Activated CD4-positive, alpha-beta T cell treated with anti-CD3 and anti-CD28 coated beads, Interleukin-2, amount 50 U/mL, for 16 hours (primary cell): ENCODE results near the gene JCAD.

Experiments
- DNase-seq: peaks from one replicate; pipeline ENCODE4 v3.0.0-alpha.2; 2020

The JCAD gene

GRCh38 chr10:30059209-30060107 lies at the start of gene JCAD:
Gene JCAD, minus strand, starts transcription at chr10:30059586. Its CDS starts 11,774 bp downstream, at chr10:30047812.
- peak; percentile 25 for DNase-seq

GRCh38 chr10:30106987-30107386 lies 47.6 kb upstream of the JCAD start:
- DNase-seq = no peak

GRCh38 chr10:30103595-30104320 lies 44.4 kb upstream of the JCAD start:
- DNase-seq = no peak

GRCh38 chr10:30099706-30100105 lies 40.3 kb upstream of the JCAD start:
- DNase-seq = peak; percentile 6

GRCh38 chr10:30099101-30099500 lies 39.7 kb upstream of the JCAD start:
- DNase-seq = no peak

GRCh38 chr10:30098629-30099028 lies 39.2 kb upstream of the JCAD start:
- DNase-seq = no peak

- no peak for DNase-seq
Measured at GRCh38 chr10:30096564-30096963, 37.2 kb upstream of the JCAD start.

GRCh38 chr10:30095631-30096422 lies 36.4 kb upstream of the JCAD start:
- no peak for DNase-seq

GRCh38 chr10:30094601-30095000 lies 35.2 kb upstream of the JCAD start:
- DNase-seq = no peak

- DNase-seq = no peak
Measured at GRCh38 chr10:30093303-30093950, 34.0 kb upstream of the JCAD start.

GRCh38 chr10:30092151-30092790 lies 32.9 kb upstream of the JCAD start:
- DNase-seq = no peak

GRCh38 chr10:30091136-30091535 lies 31.8 kb upstream of the JCAD start:
- no peak for DNase-seq

GRCh38 chr10:30088178-30088577 lies 28.8 kb upstream of the JCAD start:
- DNase-seq = no peak

GRCh38 chr10:30083934-30084333 lies 24.5 kb upstream of the JCAD start:
- DNase-seq = no peak

- DNase-seq = no peak
Measured at GRCh38 chr10:30081182-30081581, 21.8 kb upstream of the JCAD start.

GRCh38 chr10:30080161-30080560 lies 20.8 kb upstream of the JCAD start:
- no peak for DNase-seq

GRCh38 chr10:30079408-30079807 lies 20.0 kb upstream of the JCAD start:
- no peak for DNase-seq

GRCh38 chr10:30075481-30075880 lies 16.1 kb upstream of the JCAD start:
- no peak for DNase-seq

GRCh38 chr10:30074933-30075332 lies 15.5 kb upstream of the JCAD start:
- DNase-seq = no peak

GRCh38 chr10:30074090-30074489 lies 14.7 kb upstream of the JCAD start:
- DNase-seq = no peak

GRCh38 chr10:30073767-30074060 lies 14.3 kb upstream of the JCAD start:
- no peak for DNase-seq

- DNase-seq = no peak
Measured at GRCh38 chr10:30073045-30073766, 13.8 kb upstream of the JCAD start.
